Nephron (organoid): ENCODE results near the gene ARAP3.

Source experiments
- H3K27ac Mint-ChIP-seq, 3 experiments: 2 replicates each; pipeline ENCODE4 v1.8.0; 2020; ENCODE audit warnings: mixed read lengths in 3 of 3, mild to moderate bottlenecking in 2 of 3, moderate library complexity in 1 of 3
- H3K27me3 Mint-ChIP-seq: 2 replicates; pipeline ENCODE4 v1.8.0; 2021; ENCODE audit warnings: low read depth, mild to moderate bottlenecking, moderate library complexity, mixed read lengths
- H3K36me3 Mint-ChIP-seq: 2 replicates; pipeline ENCODE4 v1.8.0; 2020; ENCODE audit warnings: low read depth, mixed read lengths
- H3K4me1 Mint-ChIP-seq: 2 replicates; pipeline ENCODE4 v1.8.0; 2020; ENCODE audit warnings: mixed read lengths
- H3K4me3 Mint-ChIP-seq, 3 experiments: 2 replicates each; pipeline ENCODE4 v1.8.0; 2020; ENCODE audit warnings: mild to moderate bottlenecking in 3 of 3, mixed read lengths in 3 of 3, moderate library complexity in 2 of 3
- H3K9me3 Mint-ChIP-seq: 2 replicates; pipeline ENCODE4 v1.8.0; 2020; ENCODE audit warnings: mixed read lengths
- CTCF ChIP-seq, 3 experiments: fragments of 200-600 bp; sonication (generic); IDR thresholded peaks; one replicate each; pipeline ENCODE4 v1.5.0; 2021; ENCODE audit warnings: antibody characterized with exemption in 3 of 3; ENCODE audit not compliant: unreplicated experiment in 3 of 3

The ARAP3 gene

GRCh38 chr5:141649056-141649688 is 32.9 kb downstream of the ARAP3 start:
- no peaks in the 10 kb centered on the region for H3K9me3 Mint-ChIP-seq
- no peak overlapping the region for H3K27ac Mint-ChIP-seq
- H3K36me3 Mint-ChIP-seq = peaks cover 8% of the 10 kb centered on the region
- no peak for TF ChIP-seq CTCF (IDR thresholded peaks at IDR 0.05; ENCODE audit: unreplicated experiment in 3 of 3)
- no peaks in the 10 kb centered on the region for H3K4me1 Mint-ChIP-seq
- H3K4me3 Mint-ChIP-seq = peak overlapping the region in 2 of 3 experiments; percentile 1 to 16
- peaks cover 29% of the 10 kb centered on the region for H3K27me3 Mint-ChIP-seq

GRCh38 chr5:141647851-141648250 is 34.2 kb downstream of the ARAP3 start:
- Mint-ChIP-seq H3K36me3 (peaks cover 8% of the 10 kb centered on the region), H3K4me1 (no peaks in the 10 kb centered on the region), H3K27ac (no peak overlapping the region), H3K4me3 (no peak overlapping the region), H3K27me3 (peaks cover 23% of the 10 kb centered on the region), H3K9me3 (no peaks in the 10 kb centered on the region)
- no peak for TF ChIP-seq CTCF (IDR thresholded peaks at IDR 0.05; ENCODE audit: unreplicated experiment in 3 of 3)

GRCh38 chr5:141647242-141647641 is 34.8 kb downstream of the ARAP3 start:
- Mint-ChIP-seq H3K9me3 (no peaks in the 10 kb centered on the region), H3K36me3 (peaks cover 8% of the 10 kb centered on the region), H3K4me3 (no peak overlapping the region), H3K27me3 (peaks cover 17% of the 10 kb centered on the region), H3K4me1 (no peaks in the 10 kb centered on the region), H3K27ac (no peak overlapping the region)
- no peak for TF ChIP-seq CTCF (IDR thresholded peaks at IDR 0.05; ENCODE audit: unreplicated experiment in 3 of 3)

- Mint-ChIP-seq H3K36me3 (peaks cover 8% of the 10 kb centered on the region), H3K4me3 (no peak overlapping the region), H3K27ac (no peak overlapping the region), H3K9me3 (no peaks in the 10 kb centered on the region), H3K4me1 (no peaks in the 10 kb centered on the region), H3K27me3 (peaks cover 10% of the 10 kb centered on the region)
- TF ChIP-seq CTCF (IDR thresholded peaks at IDR 0.05; ENCODE audit: unreplicated experiment in 3 of 3) = no peak
Measured at GRCh38 chr5:141646026-141646425, 36.0 kb downstream of the ARAP3 start.

GRCh38 chr5:141641634-141642267 is 40.3 kb downstream of the ARAP3 start:
- no peak overlapping the region for H3K27ac Mint-ChIP-seq
- TF ChIP-seq CTCF (IDR thresholded peaks at IDR 0.05; ENCODE audit: unreplicated experiment in 3 of 3) = no peak
- H3K9me3 Mint-ChIP-seq = no peaks in the 10 kb centered on the region
- peaks cover 8% of the 10 kb centered on the region for H3K36me3 Mint-ChIP-seq
- peaks cover 17% of the 10 kb centered on the region for H3K27me3 Mint-ChIP-seq
- H3K4me1 Mint-ChIP-seq = no peaks in the 10 kb centered on the region
- no peak overlapping the region for H3K4me3 Mint-ChIP-seq

- peaks cover 7% of the 10 kb centered on the region for H3K4me1 Mint-ChIP-seq
- H3K36me3 Mint-ChIP-seq = peaks cover 4% of the 10 kb centered on the region
- TF ChIP-seq CTCF (IDR thresholded peaks at IDR 0.05; ENCODE audit: unreplicated experiment in 3 of 3) = no peak
- H3K4me3 Mint-ChIP-seq = no peak overlapping the region
- H3K27me3 Mint-ChIP-seq = peaks cover 14% of the 10 kb centered on the region
- no peak overlapping the region for H3K27ac Mint-ChIP-seq
- no peaks in the 10 kb centered on the region for H3K9me3 Mint-ChIP-seq
Measured at GRCh38 chr5:141640698-141641097, 41.3 kb downstream of the ARAP3 start.
